Activated gamma-delta T cell (primary cell): ENCODE results near the gene RBM41.

Source experiments
- DNase-seq: peaks from one replicate; lab custom pipeline; 2025; lab: John Stamatoyannopoulos, UW

Gene RBM41

DNA sequence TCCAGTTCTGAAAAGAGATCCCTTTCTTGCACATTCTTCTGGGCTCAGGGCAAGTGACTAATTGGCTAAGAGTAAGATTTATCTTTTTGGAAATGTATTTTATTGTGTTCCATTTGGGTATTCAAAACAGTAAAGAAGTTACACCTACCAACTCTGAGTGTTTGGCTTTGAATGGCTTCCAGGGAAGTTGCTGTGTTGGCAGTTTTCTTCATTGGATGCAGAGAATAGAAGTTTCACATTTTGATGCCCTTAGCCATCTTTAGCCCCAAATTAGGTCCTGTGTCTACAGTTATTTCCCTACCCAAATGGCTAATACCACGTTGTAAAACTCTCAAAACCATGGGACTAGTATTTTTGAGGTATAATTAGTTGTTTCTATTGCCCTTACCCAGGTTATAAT, 88.9 kb downstream of the RBM41 start:
- no peak for DNase-seq

DNA sequence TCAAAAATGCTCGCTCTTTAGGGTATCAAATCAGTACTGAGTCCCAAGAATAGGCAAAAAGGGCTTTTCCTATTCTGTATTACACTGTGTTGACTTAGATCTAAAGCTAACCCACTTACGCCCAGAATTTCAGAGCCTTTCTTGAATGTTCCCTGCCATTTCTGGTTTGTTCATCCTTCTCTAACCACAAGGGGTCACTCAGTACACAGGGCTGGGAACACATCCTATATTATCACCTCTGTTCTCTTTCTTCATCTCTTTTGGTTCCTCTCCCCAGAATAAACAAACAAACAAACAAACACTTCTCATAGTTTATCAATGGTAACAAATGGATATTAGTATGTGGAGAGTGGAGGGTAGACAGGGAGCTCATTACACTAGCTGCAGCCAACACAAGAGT, 93.1 kb downstream of the RBM41 start:
- no peak for DNase-seq

DNA sequence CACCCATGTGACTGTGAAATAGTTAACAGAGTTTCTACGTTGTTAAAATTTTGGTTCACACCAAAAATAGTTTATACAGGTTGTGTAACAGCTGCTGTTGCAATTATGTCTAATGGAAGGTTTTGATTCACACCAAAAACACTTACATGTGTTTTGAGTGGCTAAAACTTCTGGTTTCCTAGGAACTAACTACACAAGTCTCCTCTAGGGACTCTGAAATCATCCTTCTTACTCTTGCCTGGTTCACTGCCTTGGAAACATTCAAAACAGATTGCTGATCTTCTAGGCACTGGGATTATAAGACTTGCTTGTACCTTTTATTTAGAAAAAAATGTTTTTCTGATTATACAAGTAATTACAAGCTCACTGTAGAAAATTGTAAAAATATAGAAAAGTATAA, 103.7 kb downstream of the RBM41 start:
- no peak for DNase-seq
